ENCODE measurements around the gene PTPRN2.

The PTPRN2 gene

DNA sequence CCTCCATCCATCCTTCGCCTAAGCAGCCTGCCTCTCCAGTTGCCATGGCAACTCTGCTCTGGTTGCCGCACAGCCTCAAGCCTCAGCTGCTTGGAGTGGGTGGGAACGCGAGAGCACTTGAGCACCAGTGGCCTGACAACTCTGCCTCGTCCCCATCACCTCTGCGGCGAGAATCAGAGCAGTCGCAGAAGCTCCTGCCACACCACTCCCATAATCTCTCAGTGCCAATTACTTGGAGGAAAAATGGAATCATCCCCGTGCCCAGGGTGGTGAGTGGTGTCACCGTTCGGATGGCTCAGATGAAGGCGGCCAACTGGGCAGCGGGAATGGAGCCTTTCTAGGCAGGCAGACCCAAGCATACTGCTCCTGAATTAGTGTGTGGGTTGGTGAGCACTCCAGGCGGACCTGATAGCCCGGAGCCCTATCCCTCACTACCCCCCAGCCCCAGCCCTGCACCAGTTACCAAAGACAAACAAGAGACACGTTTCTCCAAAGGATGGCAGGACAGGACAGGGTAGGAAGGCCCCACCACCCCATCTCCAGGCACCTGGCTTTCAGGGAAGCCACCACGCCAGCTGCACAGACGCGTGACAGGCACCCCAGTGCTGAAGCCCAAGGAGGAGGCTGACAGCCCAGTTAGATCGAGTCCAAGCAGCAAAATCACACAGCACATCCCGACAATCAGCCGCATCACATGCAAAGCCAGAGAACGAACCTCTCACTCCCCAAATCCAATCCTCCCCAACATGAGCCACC lies 335.4 kb downstream of the PTPRN2 start:
- no peak for DNase-seq

DNA sequence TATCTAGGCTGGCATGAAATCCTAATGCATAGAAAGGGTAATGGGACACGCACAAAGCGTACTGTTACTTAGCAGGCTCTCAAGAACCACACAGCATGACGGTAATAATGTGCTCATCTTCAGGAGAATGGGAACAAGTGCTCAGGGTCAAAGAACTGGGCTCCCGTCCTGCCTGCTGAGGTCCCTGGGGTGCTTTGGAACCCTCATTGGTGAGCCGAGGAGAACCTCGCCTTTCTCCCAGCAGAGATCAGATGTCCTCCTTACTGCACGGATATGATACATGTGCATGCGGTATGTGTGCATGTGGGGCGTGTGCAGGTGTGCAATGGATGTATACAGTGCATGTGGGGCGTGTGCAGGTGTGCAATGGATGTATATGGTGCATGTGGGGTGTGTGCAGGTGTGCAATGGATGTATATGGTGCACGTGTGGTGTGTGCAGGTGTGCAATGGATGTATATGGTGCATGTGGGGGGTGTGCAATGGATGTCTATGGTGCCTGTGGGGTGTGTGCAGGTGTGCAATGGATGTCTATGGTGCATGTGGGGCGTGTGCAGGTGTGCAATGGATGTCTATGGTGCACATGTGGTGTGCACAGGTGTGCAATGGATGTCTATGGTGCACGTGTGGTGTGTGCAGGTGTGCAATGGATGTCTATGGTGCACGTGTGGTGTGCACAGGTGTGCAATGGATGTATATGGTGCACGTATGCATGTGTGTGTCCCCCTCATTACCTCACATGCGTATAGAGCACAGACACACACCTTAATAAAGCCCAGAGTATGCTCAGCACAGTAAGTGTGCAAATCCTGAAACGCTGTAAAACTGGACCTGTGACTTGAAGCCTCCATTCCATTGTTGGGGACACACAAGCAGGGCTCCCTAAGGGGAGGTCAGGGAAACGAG lies 336.3 kb downstream of the PTPRN2 start:
- no peak for DNase-seq

DNA sequence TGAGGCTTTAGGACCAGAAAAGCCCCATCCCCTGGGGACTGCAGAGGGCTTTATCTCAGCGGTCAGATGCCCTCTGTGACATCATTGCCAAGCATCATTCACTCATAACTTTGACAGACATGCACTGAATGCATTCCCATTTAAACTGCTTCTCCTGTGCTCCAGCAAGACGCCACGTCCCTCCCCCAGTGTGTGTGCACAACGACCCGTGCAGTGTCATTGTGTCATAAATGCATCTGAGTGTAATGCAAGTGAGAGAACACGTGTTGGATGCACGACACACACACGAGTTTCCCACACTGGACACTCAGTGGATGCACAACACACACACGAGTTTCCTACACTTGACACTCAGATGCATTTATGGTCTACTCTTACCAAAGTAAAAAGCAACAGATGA lies 337.9 kb downstream of the PTPRN2 start:
- no peak for DNase-seq

DNA sequence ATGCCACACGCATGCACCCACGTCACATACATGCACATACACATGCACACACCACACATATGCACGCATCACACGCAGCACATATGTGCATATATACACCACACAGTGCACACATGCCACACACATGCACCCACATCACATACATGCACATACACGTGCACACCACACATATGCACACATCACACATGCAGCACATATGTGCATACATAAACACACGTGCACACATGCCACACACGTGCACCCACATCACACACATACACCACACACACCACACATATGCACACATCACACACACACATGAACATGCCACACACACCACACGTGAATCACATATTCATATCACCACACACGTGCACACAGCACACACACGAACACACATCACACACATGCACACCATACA lies 338.8 kb downstream of the PTPRN2 start:
- no peak for DNase-seq

DNA sequence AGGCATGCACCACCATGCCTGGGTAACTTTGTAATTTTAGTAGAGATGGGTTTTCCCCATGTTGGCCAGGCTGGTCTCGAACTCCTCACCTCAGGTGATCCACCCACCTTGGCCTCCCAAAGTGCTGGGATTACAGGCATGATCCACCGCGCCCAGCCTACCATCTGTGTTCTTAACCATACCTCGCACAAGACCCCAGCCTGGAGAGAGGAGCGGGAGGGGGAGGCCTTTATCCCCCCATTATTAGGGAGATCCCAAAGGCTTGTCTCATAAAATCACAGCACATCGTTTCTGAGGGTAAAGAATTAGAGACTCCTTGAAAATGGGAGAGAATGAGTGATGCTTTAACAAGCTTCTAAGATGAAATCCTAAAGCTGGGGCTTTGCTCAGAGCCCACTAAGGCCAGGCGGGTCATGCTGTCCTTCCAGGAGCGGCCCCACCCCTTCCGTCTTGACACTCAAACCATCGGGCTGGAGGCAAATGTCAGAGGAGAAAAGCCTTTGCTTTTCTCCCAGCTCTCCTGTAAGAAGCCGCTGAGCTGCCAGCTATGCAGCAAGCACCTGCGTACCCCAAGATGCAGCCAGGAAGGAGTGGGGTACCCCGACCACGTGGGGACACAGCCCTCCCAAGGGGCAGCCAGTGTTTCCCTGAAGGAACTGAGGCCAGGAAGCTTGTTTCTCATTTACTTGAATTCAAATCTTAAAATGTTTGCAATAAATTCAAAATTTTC lies 339.7 kb downstream of the PTPRN2 start:
- no peak for DNase-seq

DNA sequence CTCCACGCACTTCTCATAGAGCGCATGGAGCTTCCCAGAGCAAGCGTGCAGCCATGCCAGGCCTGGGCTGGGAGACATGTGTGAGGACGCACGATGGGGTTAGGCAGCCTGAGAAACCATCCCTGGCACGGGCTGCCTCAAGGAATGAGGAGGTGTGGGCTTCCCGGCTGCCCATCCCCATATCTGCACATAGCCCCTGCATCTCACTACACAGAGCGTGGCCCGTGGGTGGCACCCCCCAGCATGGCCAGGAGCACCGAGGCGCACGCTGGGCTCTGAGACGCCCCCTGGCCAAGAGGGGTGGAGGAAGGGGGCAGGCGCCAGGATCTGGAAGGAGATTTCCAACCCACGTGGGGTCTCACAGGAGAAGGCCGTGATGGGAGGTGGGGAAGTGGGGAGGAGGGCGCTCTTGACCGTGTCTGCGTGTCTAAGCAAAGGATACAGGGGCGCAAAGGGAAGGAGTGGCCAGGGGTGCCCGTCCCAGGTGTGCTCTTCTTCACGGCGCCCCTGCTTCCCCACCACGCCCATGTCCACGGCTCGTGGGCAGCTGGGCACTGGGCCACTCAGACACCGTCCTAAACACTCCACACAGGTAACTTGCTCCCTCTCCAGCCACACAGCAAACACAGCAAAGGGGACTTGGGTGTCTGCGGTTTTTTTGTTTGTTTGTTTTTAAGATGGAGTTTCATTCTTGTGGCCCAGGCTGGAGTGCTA lies 340.5 kb downstream of the PTPRN2 start:
- DNase-seq, result no peak

DNA sequence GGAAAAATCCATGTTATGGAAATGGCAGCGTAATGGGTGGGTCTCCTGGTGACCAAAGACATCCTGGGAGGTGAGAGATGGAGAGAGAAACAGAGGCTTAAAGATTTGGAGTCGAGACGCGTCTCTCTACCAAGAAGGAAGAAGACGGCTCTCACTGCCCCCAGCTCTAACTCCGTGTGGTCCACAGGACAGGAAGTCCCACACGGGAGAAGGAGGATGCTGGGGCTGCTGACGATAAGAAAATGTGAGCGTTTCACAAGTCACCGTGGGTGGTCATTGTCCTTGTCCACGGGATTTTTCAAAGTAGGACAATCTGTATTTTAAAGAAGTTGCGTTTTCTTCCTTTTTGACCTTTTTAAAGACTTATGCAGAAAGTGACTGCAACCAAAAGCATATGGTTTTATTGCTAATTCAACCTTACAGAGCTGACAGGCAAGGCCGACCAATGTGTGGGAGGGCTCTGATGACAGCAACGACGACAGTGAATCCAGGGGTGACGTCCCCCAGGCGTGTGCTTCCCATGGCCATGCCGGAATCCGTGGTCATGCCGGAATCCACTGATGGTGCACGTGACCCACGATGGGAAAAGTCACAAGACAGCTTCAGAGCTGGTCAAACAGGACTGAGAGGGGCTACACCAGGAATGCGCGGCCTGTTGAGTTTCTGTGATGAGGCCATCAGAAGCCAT lies 341.2 kb downstream of the PTPRN2 start:
- no peak for DNase-seq

DNA sequence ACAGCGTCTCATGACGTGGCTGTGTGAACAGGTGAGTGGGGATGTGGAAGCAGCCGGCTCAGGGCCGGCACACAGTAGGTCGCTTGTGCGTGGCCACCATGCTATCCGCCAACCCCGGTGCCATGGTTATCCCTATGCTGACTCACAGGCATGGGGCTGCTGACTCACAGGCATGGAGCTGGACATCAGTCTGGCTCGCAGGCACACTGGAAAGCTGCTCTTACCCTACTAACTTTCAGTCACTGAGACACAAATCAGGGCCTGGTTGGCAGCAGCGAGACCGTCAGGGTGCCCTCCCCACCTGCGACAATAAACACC lies 341.9 kb downstream of the PTPRN2 start:
- DNase-seq, result no peak

DNA sequence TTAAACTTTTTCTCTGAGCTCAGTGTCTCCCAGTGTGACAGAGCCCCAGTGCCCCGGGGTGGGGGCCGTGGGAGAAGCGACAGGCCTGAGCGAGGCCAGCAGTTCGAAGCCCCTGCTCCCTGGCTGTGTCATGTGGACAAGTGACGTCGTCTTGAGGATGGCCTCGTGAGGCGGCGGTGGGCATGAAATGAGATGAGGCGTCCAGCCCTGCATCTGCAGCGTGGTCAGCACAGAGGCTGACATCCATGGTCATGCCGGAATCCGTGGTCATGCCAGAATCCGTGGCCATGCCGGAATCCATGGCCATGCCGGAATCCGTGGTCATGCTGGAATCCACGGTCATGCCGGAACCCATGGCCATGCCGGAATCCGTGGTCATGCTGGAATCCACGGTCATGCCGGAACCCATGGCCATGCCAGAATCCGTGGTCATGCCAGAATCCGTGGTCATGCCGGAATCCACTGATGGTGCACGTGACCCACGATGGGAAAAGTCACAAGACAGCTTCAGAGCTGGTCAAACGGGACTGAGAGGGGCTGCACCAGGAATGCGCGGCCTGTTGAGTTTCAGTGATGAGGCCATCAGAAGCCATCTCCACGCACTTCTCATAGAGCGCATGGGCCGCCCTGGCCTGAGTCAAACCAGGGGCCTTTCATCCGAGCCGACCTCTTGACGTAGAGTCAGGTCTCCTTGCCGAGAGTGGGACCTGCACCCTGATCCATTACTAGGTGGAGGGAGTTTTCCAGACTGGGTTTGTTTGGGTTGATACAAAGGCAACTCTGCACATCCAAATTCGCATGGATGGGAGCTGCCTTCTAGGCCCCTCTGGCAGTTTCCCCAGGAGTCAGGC lies 342.5 kb downstream of the PTPRN2 start:
- no peak for DNase-seq

DNA sequence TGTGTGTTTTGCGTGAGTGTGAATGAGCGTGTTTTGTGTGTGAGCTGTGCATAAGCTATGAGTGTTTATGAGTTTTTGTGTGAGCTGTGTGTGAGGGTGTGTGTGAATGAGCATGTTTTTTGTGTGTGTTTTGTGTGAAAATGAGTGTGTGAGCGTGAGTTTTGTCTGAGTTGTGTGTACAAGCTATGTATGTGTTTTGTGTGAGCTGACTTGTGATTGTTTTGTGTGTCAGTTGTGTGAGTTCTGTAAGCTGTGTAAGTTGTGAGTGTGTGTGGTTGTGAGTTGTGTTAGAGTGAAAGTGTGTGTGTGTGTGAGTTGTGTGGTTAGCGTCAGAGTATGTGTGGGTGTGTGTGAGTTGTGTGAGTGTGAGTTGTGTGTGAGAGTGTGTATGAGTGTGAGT lies 343.2 kb downstream of the PTPRN2 start:
- DNase-seq, result no peak

DNA sequence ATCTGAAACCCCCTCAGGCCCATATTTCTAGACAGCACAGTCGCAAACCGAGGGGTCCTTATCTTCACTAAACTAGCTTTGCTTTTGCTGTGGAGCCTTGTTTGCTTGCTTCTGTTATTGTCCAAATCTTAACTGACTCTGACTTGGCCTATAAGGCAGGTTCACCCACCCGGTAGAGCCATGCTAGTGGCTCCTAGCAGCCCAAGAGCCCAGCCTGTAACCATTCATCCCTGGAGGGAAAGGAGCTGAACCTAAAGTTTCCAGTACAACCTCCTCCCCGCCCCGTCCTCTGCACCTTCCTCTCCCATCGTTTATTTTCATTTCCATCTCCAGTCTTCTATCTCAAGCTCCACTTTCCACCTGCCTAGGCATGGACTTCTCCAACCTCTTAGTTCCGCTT lies 345.7 kb downstream of the PTPRN2 start:
- no peak for DNase-seq

DNA sequence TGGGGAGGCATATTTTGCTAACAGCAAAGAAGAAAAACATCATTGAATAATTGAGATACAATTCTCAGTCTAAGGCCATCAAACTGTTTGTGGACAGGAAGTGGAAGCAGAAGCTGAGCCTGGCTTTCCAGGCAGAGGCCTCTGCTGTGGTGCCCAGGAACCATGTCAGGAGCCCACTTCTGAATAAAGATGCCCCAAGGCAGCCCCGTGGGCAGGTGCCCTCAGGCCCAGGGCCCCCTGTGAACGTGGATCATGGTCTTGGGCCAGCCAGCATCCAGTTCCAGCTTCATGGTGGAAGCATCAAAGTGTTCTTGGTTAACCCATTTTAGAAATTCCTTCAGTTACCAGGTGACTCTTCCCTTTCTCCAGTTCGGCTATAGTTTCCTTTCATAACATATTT lies 346.8 kb downstream of the PTPRN2 start:
- DNase-seq, result no peak

DNA sequence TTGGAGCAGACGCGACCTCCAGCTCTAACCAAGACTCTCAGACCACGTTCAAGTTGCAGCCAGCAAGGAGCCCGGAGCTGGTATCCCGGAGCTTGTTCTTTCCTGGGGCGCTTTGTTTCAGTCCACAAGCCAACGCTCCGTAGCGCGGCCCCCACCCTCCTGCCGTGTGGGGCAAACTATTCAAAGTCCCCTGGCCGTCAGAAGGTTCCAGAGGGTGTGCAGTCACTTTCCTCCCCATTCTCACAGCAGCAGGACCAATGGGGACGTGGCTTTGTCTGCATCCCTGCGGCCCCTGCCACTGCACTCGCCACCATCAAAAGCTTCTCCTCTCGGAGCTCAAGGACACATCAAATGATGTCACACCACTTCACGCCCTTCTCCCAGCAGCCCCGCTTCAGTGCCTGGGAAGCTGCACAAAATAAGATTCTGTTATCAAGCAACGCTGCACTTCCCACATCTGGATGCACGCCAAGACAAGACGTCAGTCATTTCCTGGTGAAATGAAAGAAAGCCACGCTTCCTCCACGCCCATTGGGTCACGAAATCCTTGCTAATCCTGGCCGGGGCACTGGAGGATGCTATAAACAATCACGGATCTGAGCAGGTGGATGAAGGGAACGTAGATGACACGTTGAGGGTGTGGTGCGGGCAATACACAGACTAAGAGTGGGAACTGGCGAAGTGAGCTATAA lies 348.2 kb downstream of the PTPRN2 start:
- no peak for DNase-seq

DNA sequence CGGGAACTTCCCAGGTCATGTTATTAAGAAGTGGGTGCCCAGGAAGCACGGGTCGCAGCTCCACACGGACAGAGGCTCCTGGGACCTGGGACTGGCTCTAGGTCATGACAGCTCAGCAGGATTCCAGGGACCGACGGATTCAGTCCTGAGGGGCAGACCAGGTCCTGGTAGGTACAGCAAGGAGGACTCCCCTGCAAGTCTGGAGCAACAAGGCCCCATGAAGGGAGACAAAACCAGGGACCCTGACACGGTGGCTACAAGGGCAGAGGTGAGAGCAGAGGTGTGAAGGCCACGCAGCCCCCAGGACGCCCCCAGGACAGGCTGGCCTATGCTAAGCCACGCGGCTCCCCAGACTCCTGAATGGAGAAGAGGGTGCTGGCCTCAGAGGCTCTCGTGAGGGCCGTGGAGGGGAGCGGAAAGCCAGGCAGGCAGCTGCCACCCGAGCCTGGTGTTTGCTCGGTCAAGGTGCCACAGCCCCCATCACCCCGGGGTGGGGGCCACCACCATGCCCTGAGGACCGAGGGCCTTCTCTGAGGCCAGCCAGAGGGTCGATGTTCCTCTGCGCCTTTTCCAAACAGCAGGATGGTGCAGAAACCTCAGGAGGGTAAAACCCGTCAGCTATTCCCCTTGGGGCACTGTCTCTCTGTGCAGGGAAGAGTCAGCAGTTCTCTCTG lies 348.9 kb downstream of the PTPRN2 start:
- DNase-seq, result no peak

DNA sequence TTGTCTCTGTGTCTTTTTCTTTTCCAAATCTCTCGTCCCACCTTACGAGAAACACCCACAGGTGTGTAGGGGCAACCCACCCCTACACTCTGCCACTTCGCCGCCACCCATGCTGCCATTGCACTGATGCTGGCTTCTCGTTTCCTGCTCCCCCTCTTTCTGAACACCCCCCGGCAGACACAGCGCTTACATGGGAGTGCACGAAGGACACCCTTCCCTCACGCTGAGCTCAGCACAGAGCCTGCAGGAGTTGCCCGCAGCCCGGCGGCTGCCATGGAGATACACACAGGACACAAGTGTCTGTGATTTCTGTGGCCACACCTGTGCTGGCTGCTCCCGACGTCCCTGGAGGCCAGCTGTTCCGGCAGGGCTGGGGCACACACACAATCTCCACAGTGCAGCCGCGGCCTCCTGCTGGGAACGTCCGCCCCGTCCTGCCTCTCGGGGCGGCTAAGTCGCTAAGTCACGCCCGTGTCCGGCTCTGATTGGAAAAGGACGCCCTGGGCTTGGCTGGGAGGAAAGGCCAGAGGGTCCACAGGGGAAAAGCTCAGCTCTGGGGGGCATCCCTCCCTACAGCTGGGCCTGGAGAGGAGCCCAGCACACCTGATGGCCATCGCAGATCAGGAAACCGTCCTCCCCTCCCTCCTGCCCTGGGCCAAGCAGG lies 349.8 kb downstream of the PTPRN2 start:
- no peak for DNase-seq

DNA sequence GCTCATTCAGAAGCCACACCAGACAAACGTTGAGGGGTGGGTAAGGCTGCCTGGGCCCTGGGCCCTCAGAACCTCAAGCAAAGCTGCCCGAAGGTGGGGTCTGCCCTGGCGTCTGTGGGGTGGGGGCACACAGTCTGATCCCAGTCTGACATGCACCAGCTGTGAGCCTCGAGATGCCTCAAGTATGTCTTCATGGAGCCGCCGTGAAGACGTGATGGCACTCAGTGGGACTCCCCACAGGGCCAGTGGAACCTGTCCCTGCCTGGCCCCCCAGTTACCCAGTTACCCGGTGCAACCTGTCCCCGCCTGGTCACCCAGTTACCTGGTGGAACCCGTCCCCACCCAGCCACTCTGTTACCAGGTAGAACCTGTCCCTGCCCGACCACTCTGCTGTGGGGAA lies 351.2 kb downstream of the PTPRN2 start:
- no peak for DNase-seq

DNA sequence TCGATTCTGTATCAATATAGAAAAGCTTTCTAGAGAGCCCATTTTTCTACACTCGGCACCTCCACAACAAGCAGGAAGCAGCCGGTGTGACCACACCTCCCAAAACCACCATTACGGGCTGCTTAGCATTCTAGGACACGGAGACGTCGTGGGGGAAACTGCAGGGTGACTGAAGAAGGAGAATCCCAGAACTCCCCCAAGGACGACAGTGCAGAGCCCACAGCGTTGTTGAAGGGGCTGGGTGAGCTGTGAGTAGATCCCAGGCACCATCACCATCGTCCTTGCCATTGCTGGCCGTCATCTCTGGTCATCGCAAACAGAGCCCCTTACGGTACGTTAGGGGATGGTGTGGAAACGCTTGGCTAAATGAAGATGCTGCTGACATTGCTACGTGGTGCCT lies 351.8 kb downstream of the PTPRN2 start:
- DNase-seq, result no peak

DNA sequence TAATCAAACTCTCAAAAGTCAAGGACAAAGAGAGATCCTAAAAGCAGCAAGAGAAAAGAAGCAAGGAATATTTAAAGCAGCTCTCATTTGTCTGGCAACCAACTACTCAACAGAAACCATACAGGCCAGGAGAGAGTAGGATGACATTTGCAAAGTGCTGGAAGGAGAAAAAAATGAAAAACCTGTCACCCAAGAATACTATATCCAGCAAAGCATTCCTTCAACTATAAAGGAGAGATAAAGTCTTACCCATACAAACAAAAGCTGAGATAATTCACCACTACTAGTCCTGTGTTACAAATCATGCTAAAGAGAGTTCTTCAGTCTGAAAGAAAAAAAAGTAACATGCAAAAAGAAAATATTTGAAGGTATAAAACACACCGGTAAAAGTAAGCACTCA lies 357.7 kb downstream of the PTPRN2 start:
- no peak for DNase-seq

DNA sequence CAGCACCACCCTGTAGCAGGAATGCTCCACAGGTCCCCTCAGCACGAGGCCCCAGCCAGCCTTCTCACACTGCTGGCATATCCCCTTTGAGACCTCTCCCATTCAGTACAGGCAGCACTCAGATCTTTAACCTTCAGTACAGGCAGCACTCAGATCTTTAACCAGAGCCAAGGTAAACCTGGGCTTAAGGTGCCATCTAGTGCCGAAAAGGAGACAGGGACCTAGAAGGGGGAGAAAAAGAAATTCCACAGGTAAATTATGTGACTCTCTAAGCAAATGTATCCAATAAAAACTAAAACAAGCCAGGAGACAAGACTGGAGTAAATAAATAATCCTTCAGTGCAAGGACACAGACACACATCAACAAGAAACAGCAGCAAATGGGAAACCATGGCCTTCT lies 358.6 kb downstream of the PTPRN2 start:
- no peak for DNase-seq

All from right kidney (tissue), 1 donor.